Bronchial smooth muscle cell (primary cell): ENCODE data around the gene GLP2R. TPM values are rescaled to one million over a fixed set of nuclear protein-coding genes. Genes with fewer than 3 reads are reported as not detected.

Source experiments
- total RNA-seq: library from RNA; depleted of rRNA; stranded (reverse); fragments of >200 nt; gene quantifications from 2 replicates; pipeline ENCODE4 v1.2.1, GENCODE V29; 2014

Gene GLP2R, protein sequence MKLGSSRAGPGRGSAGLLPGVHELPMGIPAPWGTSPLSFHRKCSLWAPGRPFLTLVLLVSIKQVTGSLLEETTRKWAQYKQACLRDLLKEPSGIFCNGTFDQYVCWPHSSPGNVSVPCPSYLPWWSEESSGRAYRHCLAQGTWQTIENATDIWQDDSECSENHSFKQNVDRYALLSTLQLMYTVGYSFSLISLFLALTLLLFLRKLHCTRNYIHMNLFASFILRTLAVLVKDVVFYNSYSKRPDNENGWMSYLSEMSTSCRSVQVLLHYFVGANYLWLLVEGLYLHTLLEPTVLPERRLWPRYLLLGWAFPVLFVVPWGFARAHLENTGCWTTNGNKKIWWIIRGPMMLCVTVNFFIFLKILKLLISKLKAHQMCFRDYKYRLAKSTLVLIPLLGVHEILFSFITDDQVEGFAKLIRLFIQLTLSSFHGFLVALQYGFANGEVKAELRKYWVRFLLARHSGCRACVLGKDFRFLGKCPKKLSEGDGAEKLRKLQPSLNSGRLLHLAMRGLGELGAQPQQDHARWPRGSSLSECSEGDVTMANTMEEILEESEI
- total RNA-seq: not detected in 2 replicates

GRCh38 chr17:9825641-9826150, at the start of gene GLP2R:
Gene GLP2R (plus strand): TSS chr17:9825924. CDS start chr17:9826064, 140 bp downstream.

DNA sequence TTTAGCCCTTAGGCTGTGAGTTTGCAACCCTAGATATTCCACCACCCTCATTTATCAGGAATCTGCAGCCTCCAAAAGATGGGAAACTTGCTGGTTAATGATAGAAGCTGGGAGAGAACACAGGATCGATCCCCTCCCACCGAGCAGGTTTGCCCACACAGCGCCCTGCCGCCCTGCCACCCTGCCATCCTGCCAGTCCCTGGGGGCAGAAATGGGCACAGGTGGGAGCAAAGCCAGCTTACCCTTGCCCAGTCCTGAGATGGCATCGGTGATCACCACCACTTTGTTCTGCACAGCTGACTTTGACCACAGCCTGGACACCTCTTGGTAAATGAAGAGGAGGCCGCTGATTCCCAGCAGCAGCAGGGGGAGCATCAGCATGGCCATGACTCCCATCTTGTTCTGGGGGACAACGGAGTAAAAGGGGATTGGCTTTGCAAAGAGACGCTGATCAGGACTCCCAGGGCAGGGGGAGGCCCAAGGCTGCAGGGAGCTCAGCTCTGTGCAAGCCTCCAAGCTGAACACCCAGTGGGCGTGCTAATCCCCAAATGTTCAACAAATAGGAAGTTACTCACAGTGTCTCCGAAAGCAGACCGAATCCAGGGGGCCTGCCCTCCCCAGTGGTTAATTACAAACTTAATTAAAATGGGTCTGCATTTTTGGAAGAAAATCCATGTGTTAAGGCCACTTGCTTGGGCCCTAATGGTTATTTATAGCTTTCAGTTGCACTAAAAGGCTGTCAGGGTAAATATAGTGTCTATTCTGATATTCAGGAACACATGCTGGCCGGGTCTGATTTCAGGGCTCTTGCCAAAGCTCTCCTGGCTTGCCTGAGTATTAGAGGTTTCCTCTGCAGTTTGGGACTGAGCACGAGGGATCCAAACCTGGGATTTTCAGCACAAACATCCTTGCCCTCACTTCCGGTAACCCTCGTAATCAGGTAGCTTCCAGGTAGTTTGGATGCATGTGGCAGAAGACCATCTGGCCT, 34.5 kb upstream of the GLP2R start, which contains the start of gene DHRS7C:
Gene DHRS7C (minus strand): TSS at position 704 of the 988 bp plus-strand sequence. CDS start 308 bp downstream, at position 396.

DNA sequence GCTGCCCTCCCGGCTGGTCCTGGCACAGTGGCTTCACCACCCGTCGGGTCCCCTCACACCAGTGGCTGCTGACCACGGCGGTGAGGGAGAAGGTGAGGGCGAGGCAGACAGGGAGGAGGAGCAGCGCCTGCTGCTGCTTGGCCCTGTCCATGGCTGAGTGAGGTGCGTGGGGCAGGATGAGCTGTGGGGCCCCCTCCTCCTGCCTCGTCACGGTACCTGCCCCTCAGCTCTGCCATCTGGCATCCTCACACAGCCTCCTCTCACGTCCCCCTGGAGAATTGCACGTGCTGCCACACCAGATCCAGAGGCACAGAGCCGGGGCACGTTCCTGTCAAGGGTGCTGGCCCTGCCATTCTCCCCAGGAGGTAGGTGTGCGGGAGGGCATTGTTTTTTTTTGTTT, 3.8 kb upstream of the GLP2R start, which contains the start of gene GSG1L2:
Gene GSG1L2 (minus strand): TSS at position 159 of the 400 bp plus-strand sequence. CDS start 8 bp downstream, at position 151.

DNA sequence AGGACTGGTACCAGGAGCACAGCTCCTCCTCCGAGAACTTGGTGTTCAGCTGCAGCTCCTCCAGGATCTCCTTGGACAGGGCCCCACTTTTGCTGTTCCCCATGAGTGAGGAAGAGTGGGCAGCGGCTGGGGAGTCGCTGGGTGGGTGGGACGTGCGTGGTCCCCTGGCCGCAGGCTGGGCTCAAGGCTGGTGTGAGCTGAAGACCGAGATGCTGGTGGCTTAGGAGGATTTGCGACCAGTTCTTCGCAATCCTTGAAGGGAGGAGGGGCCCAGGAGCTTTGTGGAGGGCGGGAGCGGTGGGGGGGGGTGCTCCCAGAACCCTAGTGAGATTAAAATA, 79.3 kb downstream of the GLP2R start, which contains the start of gene RCVRN:
Gene RCVRN (minus strand): TSS at position 194 of the 338 bp plus-strand sequence. CDS start 91 bp downstream, at position 103.

Other genes starting within 250 kb of the GLP2R start
- gene CFAP52, start 249.3 kb upstream of the GLP2R start, total RNA-seq: 0.63 and 1.0 TPM in 2 replicates
- 0.09 TPM in 1 of 2 replicates, not detected in the other for gene USP43, start 180.4 kb upstream of the GLP2R start, total RNA-seq
- not detected in 2 replicates for gene DHRS7C, start 34.3 kb upstream of the GLP2R start, total RNA-seq
- not detected in 2 replicates for gene GSG1L2, start 3.8 kb upstream of the GLP2R start, total RNA-seq
- gene RCVRN, start 79.3 kb downstream of the GLP2R start, total RNA-seq: not detected in 2 replicates